ENCODE measurements around the gene TAS1R3.
"Not testable (repeated sequence)": the region's sequence is repeated elsewhere in the genome, so short reads cannot be mapped to it uniquely, and the experiment has no call there.

TAS1R3 gene

DNA sequence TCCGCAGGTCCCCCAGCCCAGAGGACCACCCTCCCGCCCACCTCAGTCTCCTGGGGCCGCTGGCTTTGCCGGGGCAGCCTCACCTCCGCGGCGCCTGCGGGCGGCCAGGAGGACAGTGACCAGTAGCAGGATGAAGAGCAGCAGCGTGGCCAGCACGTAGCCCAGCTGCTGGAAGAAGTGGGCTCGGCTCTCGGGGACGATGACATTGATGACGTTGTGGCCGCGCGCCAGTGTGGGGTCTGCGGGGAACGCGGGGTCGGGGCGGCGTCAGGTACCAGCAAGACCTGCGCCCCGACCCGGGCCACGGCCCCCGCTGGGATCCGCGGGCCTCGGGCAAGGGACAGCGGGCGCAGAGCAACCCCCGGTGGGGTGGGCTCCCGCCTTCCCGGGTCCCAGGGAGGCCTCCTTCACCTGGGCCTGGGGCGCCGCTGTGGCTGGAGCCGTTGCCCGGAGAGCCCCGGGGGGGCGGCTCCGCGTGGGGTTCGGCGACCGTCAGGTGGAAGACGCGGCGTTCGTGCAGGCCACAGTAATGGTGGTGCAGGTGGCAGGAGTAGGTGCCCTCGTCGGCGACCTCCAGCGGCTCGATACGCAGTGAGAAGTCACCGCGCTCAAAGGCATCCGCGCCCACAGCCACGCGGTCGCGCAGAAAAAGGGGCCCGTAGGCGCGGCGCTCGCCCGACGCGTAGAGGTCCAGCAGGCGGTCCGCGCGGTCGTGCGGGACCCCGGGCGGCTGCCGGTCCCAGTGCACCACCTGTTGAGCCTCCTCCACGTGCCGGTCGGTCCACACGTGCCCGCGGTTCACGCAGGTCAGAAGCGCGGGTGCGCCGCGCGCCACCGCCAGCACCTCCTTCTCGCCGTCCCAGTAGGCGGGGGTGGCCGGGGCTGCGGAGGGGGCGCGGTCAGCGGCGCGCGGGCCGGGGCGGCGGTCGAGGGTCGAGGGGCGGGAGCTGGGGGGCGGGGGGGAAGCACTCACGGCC, 23.5 kb downstream of the TAS1R3 start:
- DNase-seq (ENCODE audit: low read depth, low spot score) = no peak

DNA sequence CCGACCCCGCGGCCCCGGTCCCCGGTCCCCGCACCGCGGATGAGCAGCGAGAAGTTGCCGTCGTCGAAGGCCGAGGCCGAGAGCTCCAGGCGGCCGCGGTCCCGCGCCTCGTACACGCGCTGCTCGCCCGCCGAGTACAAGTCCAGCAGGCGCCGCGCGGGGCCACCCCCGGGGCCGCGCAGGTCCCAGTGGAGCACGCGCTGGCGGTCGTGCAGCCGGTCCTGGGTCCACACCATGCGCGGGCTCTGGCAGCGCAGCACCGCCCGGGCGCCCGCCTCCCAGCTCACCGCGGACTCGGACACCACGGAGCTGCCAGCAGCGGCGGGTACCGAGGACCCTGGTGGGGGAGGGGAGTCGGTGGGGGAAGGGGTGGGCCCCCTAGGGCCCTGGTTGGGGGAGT, 24.3 kb downstream of the TAS1R3 start:
- no peak for DNase-seq (ENCODE audit: low read depth, low spot score)

DNA sequence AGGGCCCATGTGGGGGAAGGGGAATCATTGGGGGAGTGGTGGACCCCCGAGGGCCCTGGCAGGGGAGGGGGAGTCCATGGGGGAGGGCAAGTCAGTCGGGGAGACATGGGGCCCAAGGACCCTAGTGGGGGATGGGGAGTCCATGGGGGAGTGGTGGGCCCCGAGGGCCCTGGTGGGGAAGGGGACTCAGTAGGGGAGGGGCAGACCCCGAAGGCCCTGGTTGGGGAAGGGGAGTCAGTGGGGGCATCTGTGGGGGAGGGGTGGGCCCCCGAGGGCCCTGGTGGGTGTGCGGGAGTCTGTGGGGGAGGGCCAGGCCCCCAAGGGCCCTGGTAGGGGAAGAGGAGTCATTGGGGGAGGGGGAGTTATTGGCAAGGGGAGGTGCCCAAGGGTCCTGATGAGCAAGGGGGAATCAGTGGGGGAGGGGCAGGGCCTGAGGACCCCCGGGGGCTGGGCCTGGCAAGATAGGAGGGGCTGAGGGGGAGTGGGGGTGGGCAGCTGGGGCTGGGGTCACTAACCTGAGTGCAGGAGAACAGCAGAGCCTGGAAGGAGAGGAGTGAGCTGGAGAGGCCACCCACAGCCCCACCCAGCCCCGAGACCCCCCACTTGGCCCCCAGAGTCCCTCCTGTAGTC, 25.2 kb downstream of the TAS1R3 start:
- DNase-seq (ENCODE audit: low read depth, low spot score) = no peak

DNA sequence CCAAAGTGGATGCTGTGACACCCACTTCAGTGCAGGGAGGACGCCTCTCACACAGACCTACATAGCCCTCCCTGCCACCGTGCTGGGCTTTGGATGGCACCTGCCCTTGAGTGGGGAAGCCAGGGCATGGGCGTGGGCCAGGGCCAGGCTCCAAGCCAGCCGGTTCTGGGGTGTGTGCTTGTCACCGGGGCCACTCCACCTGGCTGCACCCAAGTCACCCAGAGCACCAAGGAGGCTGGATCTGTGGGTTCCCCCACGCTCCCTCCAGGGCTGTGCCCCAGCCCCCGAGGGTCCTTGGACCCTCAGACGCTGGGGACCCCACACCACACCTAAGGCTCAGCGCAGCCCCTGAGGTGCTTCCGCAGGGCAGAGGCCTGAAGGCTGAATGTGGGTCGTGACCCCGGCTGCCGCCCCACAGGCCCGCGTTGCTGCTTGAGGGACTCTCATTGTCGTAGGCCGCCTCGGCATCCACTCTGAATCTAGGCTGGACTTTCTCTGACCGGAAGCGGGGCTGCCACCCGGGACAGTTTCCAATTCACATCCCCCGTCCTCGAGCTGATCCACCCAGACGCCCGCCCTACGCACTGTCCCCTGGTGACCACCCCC, 25.8 kb downstream of the TAS1R3 start:
- no peak for DNase-seq (ENCODE audit: low read depth, low spot score)

DNA sequence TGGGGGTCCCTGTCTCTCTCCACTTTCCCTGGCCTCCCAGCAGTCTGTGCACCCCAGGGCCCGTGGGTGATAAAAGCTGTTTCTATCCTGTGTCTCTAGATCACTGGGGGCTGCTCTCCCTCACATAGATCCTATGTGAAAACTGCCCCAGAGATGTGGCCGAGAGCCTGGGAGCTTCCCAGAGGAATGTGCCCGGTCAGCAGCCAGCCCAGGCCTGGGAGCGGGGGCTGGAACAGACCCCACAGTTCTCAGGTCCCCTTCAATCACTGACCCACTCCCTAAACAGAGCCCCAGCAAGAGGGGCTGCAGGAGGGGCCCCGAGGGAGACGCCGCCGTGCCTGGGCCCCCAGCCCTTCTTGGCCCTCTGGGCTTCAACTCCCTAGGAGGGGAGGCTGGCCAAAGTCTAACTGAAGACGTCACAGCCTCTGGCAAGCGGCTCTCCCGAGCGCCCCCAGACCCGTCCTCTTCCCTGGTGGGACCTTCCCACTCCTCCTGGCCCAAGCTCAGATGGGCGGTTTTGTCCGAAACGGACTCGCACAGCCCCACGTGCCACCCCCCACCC, 26.9 kb downstream of the TAS1R3 start:
- no peak for DNase-seq (ENCODE audit: low read depth, low spot score)

DNA sequence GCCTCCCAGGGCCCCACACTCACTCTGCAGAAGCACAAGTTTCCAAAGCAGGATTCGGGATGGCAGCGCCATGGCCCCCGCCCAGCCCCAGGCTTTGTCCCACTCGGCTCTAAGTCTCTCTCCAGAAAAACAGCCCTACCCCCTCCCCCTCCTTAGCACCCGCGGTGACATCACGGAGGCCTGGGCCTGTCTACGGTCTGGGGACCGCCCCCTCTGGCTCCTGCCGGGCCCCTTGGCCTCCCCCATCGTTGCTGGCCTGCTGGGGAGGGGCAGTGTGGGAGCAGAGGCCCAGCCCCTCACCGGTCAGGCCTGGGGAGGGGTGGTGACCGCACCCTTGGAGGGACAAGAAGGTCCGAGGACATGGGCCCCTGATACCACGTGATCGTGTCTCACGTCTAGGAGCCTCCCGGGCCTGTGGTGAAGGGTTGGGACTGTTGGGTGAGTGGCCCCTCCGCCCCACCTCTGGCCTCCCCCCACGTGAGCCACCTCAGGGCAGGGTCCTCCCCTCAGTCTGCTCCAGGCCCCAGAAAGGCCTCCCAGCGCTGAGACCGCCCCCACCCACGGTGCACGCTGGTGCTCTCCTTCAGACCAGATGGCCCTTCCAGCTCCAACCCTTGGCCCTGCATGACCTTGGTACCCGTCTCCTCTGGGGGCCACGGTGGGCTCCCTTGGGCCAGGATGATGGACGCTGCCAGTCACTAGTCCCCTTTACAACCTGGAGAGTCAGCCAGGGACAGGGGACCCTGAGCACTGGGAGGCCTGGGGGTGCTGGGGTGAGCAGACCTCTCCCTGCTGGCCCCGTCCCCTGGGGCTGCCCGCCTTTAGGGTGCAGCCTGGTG, 27.6 kb downstream of the TAS1R3 start, which contains the start of gene MXRA8:
TSS of gene MXRA8 (minus strand) at position 123 of the 839 bp plus-strand sequence. CDS start at position 72, 51 bp downstream.
- peak; percentile 60 for DNase-seq (ENCODE audit: low read depth, low spot score)

DNA sequence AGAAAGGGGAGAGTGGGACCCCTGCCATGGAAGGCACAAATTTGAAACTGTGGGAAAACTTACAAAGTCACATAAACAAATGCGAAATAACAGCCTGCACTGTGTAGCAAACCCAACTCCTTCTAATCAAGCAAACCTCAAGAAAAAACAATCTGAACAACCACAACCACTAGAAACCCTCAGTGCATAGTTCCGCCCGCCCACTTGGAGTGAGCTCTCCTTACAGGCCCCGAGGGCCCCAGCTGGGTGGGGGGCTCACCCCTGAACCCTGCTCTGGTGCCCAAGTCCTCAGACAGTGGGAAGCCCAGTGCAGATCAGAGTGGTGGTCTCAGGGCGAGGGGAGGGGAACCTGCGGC, 28.2 kb downstream of the TAS1R3 start:
- DNase-seq (ENCODE audit: low read depth, low spot score) = peak; percentile 81

DNA sequence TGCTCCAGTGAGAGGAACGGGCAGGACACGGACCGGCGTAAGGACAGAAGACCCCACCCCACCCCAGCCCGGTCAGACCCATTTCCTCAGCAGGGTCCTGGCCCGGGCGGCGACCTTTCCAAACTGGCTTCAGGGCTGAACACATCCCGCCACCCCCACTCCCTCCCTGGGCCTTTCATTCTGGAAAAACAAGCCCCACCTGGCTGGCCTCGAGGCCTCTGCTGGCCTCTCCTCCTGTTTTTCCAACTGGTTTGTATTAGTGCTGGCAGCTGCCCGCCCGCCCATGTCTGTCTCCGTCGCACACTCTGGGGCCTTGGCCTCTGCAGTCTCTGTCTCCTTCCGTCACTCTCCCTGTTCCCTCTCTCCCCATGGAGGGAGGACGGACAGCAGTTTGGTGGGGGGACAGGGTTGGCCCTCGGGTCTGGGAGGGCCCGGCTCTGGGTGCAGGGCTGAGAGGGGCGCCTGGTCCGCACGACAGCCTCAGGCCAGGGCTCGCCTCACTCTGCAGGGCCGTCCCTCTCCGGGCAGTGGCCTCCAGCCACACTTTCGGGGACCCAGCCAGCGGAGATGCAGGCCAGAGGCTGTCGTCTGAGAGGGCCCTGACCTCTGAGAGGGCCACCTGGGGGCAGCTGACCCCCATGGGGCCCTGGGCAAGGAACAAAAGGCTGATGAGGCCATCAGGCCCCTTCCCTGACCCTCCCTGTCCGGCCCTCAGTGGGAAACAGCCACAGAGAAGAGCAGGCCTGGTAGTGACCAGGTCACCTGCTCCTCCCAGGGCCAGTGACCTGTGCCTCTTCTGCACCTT, 28.8 kb downstream of the TAS1R3 start:
- DNase-seq (ENCODE audit: low read depth, low spot score) = peak; percentile 79

DNA sequence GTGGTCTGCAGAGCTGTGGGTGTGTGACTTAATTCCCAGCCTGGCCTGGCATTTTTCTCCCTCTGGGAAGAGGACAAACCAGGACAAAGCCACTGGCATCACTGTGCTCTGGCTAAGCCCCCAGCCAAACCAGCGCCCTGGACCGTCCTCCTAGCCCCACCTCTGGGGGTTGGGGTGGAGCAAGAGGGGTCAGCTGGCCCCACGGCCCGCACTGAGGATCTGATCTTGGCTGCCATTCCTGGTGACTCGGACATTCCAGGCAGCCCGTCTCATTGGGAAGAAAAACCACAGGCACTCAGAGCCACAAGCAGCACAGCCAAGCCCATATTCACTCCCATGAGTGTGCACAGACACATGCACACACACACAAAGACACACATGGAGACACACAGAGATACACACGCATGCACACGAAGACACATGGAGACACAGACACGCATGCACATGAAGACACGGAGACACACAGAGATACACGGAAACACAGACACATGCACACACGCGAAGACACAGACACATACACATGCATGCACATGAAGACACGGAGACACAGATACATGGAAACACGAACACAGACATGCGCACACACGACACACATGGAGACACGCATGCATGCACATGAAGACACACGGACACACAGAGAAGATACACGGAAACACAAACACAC, 29.6 kb downstream of the TAS1R3 start:
- no peak for DNase-seq (ENCODE audit: low read depth, low spot score)

DNA sequence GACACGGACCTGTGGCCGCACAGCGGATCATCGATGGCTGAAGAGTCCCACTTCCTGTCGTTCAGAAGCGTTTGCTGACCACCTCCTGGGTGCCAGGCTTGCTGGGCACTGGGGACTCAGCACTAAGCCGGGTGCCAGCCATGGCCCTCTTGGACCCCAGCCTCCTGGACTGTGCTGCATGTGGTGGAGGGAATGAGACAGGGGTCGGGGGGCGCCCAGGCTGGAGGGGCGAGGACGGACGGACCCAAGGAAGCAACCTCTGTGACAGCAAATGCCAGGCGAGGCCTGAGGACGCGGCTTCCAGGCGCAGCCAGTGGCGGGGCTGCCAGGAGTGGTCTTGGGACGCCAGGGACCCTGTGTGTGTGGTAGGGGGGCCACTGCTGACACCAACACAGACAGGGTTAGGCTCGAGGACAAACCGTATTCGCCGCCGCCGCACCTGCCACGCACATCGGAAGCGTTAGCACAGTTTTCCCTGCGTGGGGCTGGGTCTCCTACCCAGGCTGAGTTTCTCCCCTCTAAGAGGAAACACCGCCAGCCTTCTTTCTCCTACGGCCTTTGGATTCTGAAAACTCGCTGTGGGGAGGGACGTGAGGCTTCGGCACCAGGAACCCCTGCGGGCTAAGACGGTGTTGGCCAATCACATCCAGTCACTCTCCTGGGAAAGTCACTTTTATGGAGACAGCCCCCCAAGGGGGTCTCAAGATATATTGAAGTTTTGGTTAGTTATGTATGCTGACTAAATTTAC, 30.3 kb downstream of the TAS1R3 start:
- no peak for DNase-seq (ENCODE audit: low read depth, low spot score)

DNA sequence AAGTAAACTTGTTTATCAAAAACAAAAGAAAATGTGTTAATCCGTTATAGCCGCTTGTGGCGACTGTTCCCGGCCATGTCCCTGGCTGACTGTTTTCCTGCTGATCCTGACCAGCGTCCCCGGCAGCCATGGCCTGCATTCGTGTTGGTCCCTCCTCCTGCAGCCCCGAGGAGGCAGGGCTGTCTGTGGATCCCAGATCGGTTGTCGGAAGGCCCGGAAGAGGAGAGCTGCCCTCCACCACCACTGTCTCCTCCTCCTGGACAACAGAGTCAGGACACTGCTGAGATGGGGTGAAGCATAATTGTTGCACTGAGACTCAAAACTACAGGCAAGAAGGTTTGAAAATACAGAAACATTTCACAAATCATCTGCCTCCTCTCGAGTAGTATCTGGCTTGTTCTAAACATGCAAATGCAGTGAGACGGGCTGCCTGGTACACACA, 30.9 kb downstream of the TAS1R3 start:
- DNase-seq (ENCODE audit: low read depth, low spot score) = peak; percentile 49

DNA sequence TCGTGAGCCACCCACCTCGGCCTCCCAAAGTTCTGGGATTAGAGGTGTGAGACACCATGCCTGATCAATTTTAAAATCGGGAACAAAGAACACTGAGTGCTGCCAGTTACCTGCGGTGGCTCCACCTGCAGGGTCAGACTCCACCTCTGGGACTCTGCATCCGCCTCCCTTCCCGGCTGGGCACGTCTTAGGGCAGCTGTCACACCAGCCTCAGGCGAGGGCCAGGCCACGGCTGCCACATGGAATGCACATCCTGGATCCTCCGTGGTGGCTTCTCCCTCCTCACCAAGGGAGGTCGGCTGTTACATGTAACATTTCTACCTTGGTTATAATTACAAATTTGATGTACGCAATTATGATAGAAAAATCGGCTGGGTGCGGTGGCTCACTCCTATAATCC, 33.2 kb downstream of the TAS1R3 start:
- DNase-seq (ENCODE audit: low read depth, low spot score) = no peak

DNA sequence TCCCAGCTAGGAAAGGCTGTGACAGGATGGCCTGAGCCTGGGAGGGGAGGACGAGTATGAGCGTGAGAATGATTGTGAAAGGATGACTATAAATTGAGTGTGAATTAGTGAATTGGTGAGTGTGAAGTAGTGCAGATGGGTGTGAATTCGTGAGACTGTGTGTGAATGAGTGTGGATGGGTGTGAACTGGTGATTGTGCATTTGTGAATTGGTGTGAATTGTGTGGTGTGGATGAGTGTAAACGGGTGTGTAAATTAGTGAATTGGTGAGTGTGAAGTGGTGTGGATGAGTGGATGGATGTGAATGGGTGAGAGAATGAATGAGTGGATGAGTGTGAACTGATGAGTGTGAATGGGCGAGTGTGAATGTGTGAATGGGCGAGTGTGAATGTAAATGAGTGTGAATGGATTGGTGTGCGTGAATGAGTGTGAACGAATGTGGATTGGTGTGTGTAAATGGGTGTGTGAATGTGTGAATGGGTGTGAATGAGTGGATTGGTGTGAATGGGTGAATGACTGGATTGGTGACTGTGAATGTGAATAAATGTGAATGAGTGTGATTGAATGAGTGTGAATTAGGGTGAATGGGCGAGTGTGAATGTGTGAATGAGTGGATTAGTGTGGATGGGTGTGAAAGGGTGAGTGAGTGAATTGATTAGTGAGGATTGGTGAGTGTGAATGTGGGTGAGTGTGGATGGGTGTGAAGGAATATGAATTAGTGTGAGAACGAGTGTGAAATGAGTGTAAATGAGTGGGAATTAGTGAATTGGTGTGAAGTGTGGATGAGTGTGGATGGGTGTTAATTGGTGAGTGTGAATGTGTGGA, 35.0 kb downstream of the TAS1R3 start:
- DNase-seq (ENCODE audit: low read depth, low spot score) = no peak

DNA sequence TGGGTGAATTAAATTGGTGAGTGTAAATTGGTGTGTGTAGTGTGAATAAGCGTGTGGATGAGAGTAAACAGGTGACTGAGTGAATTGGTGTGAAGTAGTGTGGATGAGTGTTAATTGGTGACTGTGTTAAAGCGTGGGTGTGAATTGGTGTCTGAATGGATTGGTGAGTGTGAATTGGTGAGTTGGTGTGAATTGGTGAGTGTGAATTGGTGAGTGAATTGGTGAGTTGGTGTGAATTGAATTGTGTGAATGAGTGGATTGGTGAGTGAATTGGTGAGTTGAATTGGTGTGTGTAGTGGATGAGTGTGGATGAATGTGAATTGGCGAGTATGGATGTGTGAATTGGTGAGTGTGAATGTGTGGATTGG, 35.6 kb downstream of the TAS1R3 start:
- DNase-seq (ENCODE audit: low read depth, low spot score) = no peak

DNA sequence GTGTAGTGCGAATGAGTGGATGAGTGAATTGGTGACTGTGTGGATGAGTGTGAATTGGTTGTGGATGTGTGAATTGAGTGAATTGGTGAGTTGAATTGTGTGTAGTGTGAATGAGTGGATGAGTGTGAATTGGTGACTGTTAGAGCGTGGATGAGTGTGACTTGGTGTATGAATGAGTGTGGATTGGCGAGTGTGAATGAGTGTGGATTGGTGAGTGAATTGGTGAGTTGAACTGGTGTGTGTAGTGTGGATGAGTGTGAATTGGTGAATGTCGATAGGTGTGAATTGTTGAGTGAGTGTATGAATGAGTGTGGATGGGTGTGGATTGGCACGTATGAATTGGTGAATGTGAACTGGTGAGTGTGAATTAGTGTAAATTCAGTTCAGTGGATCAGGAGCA, 36.2 kb downstream of the TAS1R3 start:
- DNase-seq (ENCODE audit: low read depth, low spot score) = no peak

DNA sequence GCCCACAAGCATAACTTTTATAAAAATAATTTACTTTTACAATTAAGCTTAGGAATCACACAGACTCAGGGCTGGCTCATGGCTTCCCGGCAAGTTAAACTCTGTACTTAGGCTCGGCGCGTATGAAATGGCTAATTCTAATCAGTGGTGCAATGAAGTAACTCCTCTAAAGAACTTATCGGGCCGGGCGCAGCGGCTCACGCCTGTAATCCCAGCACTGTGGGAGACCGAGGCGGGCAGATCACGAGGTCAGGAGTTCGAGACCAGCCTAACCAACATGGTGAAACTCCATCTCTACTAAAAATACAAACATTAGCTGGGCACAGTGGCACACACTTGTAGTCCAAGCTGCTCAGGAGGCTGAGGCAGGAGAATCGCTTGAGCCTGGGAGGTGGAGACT, 39.0 kb downstream of the TAS1R3 start:
- DNase-seq (ENCODE audit: low read depth, low spot score) = not testable (repeated sequence)

DNA sequence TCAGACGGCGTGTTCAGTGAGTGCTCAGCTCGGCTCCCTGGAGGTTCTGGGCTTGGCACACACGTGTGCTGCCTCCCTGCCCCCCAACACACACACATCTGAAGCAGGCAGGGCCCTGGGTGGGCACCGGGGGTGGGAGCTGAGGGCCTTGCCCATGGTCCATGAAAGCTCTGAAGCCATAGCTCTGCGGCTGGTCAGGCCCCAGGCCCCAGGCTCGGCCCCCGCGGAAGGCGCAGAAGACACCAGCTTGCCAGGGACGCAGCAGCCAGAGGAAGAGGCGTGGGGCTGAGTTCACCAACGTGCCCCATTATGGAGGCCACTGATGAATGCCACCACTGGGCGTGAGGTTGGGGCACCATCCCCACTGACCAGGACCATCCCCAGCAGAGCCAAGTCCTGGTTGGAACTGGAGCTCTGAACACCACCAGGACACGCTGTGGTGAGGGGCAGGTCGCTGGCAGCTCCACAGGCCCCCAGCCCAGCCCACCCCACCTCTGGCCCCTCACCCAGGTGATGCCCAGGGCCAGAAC, 39.8 kb downstream of the TAS1R3 start:
- no peak for DNase-seq (ENCODE audit: low read depth, low spot score)

DNA sequence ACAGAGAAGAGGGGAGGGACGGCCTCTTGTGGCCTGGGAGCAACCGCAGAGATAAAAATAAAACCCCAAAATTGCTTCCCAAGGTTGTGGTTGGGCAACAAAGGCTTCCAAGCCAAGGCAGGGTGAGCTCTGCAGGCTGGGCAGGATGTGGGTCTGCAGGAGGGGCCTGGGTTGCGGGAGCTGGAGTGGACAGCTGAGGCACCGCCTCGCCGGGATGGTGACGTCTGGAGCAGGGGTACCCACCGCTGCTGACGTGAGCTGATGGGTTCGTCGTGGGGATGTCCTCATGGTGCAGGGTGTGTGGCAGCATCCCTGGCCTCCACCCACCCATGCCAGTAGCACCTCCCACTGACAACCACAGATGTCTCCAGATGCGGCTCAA, 40.3 kb downstream of the TAS1R3 start:
- DNase-seq (ENCODE audit: low read depth, low spot score) = no peak

Data from brain pericyte (primary cell).